ENCODE measurements around the gene CAB39L.

Gene CAB39L

GRCh38 chr13:49443357-49443703 is 534 bp downstream of the CAB39L start:
- peak overlapping the region; percentile 90 for H3K4me3 ChIP-seq (ENCODE audit: low read depth, low read length)
- TF ChIP-seq CTCF (IDR thresholded peaks at IDR 0.05; ENCODE audit: low read depth, low read length): no peak

- H3K4me3 ChIP-seq (ENCODE audit: low read depth, low read length): no peak overlapping the region
- TF ChIP-seq CTCF (IDR thresholded peaks at IDR 0.05; ENCODE audit: low read depth, low read length): no peak
Observed at GRCh38 chr13:49441846-49442245, 2.0 kb downstream of the CAB39L start.

GRCh38 chr13:49441312-49441711 is 2.6 kb downstream of the CAB39L start:
- H3K4me3 ChIP-seq (ENCODE audit: low read depth, low read length): no peak overlapping the region
- no peak for TF ChIP-seq CTCF (IDR thresholded peaks at IDR 0.05; ENCODE audit: low read depth, low read length)

GRCh38 chr13:49439609-49440008 is 4.3 kb downstream of the CAB39L start:
- TF ChIP-seq CTCF (IDR thresholded peaks at IDR 0.05; ENCODE audit: low read depth, low read length): no peak
- no peak overlapping the region for H3K4me3 ChIP-seq (ENCODE audit: low read depth, low read length)

- H3K4me3 ChIP-seq (ENCODE audit: low read depth, low read length): no peak overlapping the region
- TF ChIP-seq CTCF (IDR thresholded peaks at IDR 0.05; ENCODE audit: low read depth, low read length): no peak
Observed at GRCh38 chr13:49437705-49438104, 6.2 kb downstream of the CAB39L start.

GRCh38 chr13:49436890-49437289 is 7.0 kb downstream of the CAB39L start:
- no peak overlapping the region for H3K4me3 ChIP-seq (ENCODE audit: low read depth, low read length)

GRCh38 chr13:49435992-49436391 is 7.9 kb downstream of the CAB39L start:
- TF ChIP-seq CTCF (IDR thresholded peaks at IDR 0.05; ENCODE audit: low read depth, low read length): no peak
- H3K4me3 ChIP-seq (ENCODE audit: low read depth, low read length): no peak overlapping the region

More at GRCh38 chr13:49436890-49437289, 7.0 kb downstream of the CAB39L start:
- no peak for TF ChIP-seq CTCF (IDR thresholded peaks at IDR 0.05; ENCODE audit: low read depth, low read length)

Measured in WI38 (cell line).